HK-2 (cell line): ENCODE measurements around the gene ANP32A.

Experiments
- DNase-seq: peaks from one replicate; pipeline ENCODE4 v3.0.0-alpha.2; 2018; ENCODE audit not compliant: unreplicated experiment

Gene ANP32A

DNA sequence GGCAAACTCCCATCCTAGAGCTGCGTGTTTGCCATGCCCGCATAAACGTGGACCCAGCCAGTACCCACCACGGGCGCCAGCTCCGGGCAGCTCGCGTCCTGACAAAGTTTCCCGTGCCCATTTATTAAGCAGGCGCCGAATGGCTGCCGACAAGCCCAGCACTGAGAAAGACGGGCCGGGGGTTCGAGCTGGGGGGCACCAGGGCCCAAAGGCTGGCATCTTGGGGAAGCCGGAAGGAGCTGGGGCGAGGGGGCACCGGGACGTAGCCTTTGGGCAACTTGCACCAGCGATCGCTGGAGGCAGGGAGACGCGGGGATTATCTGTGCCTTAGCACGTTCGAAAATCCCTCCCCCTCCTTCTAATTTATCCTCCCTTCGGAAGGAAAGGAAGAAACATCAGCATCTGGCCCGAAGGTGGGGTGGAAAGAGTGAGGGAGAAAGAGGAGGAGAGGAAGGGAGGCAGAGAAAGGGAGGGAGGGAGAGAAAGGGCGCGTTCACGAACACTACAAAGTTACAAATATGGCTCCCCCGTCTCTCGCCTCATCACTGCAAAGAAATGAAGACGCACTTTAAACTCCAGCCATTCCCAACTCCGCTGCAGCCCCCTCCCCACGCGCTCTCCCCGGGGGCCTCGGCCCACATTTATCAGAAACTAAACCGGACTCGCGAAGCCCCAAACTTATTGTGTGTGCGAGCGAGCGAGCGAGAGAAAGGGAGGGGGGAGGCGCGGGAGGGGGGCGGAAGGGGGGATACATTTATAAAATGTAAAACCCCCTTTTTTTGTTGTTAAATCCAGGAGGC lies 1.0 kb downstream of the ANP32A start:
- peak; percentile 42 for DNase-seq

DNA sequence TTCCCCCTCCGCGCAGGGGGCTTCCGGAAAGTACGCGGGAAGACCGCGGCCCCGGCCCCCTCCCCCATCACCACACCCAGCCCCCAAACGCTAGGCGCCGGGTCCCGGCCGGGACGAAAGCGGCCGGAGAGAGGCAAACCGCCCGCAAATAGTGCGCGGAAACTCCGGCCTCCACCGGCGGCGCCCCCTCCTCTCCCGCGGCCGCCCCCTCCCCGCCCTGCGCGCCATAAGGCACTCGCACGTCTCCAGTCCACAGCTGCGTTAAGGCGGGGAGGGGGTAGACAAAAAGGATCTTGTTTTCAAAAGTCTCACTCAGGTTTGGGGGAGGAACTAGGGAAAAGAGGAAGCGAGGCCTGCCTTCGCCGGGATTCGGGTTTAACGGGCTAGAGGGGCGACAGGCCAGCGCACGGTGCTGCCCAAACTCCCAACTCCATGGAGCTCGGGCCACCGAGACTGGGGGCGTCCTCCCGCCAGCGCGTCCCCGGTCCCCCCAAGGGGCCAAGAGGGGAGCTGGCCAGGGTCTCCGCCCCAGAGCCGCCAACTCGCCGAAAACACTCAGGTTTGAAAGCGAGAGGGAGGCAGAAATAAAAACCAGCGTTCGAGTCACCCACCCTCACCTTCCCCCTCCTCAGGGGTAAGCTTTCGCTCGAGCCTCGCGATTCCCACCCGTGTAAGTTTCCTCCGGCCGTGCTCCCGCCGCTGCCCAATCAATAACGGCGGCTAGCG lies 1.8 kb downstream of the ANP32A start:
- peak; percentile 49 for DNase-seq

DNA sequence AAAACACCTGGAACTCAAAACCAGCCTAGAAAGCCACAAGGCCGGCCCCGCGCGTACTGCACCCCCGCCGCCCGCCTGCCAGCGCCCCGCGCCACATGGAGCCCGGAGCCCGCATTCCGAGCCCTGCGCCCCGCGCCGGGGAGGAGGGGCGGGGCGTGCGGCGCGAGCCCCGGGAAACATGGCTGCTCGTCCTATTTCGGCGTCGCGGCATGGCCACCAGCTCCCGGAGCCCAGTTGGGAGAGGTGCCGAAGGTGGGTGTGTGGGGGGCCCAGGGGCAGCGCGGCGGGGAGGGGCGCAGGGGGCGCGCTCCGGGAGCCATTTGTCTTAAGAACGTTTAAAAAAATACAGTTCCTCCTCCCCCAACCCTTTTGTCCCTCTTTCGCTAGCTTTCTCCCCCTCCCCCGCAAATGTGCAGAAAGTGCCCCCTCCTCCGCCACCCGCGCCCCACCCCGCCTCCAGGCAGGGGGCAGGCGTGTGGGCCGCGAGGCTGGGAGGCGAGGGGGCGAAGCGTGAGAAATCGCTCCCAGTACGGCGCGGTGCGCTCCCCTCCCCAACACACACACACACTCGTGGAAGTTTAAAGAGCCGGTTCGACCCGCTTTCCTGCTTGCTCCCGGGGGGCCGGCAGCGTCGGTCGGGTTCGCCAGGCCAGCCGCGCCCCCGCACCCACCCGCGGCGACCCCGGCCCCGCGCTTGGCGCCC lies 2.5 kb downstream of the ANP32A start:
- DNase-seq = peak; percentile 63

DNA sequence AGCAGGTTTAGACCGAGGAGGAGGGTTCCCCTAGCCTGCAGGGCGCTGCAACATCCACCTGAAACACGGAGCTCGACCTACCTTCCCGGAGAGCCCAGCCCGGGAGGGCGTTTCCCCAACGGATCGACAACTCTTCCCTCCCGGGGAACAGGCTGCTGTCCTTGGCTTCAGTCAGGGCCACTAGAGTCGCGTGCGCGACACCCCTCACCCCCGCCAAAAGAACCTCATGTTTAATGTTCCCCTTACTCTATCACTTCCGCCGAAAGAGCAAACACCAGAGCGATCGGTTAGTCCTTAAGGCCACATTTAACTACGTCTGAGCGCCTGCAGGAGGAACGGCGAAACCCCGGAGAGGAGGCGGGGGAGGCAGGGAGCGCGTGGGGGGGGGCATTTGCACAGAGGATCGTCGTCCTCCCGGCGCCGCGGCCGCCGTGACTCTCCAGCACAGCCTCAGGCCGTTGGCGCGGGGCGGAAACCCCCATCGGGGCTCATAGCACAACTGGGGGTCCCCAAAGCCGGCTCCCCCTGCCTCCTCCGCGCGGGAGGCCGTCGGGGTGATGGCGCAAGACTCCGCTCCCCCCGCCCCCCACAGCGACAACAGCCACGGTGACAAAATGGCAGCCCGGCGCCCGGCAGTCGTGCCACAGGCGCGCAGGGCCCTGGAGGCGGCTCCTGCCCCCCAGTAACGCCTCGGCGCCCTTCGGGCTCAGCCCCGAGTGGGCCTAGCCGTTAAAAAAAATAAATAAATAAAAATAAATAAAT lies 3.2 kb downstream of the ANP32A start:
- DNase-seq = peak; percentile 60

DNA sequence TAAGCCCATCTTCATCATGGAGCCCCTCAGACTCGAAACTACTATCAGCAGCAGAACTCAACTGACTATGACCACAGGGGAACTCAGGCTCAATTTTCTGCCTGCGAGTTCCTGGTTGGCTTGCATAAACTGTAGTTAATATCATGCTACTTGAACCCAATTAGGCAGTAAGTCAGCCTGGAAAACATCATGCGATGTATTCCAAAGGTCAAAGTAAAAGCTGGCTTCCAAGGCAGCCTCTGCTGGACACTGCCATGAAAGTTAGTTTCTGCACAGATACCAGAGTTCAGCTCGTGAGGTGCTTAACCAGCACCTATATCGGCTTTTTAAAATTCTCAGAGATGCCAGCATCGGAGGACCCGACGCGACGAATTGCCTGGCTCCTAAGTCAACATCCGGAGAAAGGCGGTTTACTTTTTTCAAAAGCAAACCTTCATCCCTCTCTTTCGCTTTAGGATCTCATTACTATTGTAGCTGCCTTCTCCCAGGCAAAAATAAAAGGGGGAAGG lies 3.8 kb downstream of the ANP32A start:
- no peak for DNase-seq

DNA sequence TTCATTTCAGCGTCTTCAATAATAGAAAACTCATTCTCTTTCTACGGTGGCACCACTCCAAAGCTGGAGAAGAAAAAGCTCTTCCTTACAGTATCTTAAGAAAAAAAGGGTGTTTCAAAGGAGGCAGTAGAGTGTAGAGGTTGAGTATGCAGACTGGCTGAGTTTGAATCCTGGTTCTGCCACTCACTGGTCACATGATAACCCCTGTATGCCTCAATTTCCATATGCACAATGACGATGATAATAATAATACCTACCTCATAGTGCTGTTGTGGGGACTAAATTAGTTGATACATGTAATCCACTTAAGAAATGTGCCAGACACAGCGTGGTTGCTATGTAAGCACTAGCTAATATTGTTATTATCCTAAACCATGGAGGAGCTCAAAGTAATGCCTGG lies 4.5 kb downstream of the ANP32A start:
- DNase-seq = no peak

DNA sequence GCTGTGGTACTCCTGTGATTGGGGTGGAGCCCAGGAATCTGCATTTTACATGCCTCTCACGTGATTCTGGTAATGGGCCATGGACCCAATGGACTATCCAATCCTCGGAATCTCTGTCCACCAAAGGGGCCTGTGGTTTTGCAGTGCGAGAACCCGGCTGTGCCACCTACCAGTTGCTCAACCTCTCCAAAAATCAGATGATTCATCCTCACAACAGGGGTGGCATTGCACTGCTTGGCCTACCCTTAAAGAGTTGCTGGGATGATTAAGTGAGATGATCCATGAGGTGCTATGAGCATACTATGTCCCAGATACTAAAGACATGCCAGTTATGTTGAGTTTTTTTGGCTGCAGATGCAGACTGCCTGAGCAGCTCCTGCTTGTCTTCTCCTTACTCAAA lies 5.1 kb downstream of the ANP32A start:
- DNase-seq = no peak

DNA sequence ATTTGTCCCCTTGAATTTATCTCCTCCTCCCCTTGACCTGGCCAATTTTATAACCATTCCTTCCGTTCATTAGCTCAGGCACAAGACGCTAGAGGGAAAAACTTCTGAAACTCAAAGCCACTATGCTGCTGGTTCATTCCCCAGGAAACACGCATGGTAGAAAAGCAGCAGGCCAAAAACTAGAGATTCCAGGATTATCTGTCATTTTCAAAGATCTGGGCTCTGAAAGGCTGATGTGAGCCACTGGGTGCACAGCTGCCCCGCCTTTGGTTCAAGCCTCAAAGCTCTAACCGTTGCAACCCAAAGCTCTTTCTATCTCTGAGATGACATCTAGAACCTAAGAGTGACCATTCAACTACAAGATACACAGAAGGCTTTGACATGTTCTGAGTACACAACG lies 6.1 kb downstream of the ANP32A start:
- DNase-seq = no peak

DNA sequence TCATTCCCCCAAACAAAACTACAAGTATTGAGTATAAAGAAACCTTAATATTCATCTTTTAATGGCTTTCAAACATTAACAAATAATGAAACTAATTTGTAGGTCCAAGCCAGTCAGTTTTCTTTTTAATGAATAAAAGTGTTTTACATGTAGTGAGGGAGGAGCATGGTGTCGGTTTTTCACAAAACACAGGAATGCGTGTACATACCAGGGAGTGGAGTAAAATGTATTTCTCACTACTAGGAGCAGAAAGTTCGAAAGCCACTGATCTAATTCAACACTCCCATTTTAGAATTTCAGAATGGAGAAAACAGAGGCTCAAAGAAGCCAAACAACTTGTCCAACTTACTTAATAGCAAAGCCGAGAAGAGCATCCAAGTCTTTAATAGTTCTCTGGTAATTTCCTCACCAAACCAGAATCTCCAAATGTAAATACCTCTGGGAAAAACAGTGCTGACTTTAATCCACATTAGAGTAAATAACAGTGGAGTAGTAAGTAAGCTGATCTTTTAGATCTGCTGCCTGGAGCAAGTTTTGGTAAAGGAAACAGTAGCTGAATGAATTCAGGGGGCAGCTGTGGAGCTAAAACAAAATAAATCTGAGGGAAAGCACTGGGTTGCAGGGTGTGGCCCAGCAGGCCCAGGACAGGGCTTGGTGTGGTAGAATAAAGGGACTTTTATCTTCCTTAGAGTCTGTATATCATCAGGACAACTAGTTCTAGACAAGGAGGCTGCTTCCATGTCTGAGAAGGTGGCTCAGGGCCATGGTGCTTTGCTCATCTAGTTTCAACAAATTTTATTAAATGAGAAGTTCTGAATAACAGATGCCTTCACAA lies 7.9 kb downstream of the ANP32A start:
- DNase-seq = no peak

DNA sequence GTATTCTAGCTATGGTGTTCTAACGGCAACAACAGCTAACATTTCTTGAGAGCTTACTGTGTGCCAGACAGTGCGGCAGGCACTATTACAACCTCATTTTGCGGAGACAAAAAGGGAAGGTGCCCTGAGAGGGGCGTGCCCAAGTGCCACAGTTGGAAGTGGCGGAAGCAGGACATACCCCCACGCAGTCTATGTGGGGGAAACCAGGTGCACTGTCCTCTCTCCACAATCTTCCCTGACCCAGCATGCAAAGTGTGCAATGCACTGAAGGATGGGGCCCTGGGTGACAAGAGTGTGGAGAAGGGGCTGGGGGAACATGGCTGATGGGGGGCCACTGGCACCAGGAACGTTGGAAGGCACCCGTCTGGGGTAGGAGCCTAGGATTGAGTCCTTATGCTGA lies 8.6 kb downstream of the ANP32A start:
- DNase-seq = no peak

DNA sequence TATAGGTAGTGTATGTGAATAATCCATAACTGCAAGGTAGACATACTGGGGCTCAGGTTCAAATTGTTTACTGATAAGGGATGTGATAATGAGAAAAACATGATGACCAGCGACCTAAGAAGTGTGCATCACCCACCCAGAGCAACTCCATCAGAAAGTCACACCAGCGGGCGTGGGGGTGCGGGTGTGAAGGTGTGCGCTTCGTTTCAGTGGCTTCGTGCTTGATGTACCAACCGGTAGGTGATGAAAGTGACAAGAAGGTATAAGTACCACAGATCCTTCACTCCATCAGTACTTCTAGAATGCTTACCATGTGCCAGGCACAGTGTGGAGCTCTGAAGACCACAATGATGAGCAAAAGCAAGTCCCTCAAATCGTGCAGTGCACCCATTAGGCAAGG lies 11.2 kb downstream of the ANP32A start:
- no peak for DNase-seq

DNA sequence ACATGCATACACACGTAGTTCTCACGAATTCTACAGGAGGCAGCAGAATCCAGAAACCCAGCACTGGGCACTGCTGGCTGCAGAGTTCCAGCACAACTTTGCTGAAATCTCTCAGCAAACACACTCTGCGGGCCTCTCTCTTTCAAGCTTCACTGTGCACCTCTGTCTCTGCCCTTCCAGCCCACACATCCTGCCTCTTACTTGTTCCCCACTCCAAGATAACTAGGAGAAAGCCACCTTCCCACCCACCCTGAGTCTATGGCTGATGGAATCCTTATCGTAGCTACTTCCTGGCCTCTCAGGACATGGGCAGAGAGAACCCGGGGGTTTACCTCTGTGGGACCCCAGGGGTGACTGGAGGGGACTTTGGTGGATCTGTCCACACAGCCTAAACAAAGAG lies 11.9 kb downstream of the ANP32A start:
- no peak for DNase-seq

DNA sequence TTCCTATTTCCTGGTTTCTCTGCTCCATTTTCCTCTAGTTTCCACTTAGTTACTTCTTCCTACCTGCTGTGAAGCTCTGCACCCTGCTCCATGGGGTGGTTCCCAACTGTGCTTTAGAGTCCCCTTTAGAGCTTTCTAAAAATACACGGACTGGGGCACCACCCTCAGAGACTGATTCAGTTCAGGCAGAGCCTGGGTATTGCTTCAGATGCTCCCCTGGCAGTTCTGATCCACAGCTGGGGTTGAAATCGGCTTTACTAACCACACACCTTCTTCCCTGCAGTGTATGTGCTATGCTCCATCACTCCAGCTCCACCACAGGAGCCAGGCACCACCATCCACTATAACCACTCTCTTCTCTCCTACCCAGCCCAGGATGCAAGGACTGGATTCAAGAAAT lies 12.6 kb downstream of the ANP32A start:
- DNase-seq = no peak

DNA sequence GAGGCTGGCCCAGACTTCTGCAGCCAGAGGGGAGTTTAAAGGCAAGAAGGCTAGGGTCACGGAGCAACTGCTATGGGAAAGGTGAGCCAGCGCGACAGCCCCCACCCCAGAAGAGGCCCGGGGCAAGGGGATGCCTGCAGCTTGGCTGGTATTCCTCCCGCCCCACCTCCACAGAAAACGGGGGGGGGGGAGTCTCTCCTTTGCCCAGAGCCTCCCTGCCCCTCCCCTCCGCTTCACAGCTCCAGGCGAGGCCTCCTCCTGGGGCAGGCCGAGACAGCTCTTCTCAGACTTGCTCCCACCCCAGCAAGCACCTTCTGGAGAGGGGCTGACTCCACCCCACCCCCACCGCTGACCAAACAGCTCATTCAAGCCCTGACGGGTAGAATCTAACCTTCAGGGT lies 13.4 kb downstream of the ANP32A start:
- no peak for DNase-seq

DNA sequence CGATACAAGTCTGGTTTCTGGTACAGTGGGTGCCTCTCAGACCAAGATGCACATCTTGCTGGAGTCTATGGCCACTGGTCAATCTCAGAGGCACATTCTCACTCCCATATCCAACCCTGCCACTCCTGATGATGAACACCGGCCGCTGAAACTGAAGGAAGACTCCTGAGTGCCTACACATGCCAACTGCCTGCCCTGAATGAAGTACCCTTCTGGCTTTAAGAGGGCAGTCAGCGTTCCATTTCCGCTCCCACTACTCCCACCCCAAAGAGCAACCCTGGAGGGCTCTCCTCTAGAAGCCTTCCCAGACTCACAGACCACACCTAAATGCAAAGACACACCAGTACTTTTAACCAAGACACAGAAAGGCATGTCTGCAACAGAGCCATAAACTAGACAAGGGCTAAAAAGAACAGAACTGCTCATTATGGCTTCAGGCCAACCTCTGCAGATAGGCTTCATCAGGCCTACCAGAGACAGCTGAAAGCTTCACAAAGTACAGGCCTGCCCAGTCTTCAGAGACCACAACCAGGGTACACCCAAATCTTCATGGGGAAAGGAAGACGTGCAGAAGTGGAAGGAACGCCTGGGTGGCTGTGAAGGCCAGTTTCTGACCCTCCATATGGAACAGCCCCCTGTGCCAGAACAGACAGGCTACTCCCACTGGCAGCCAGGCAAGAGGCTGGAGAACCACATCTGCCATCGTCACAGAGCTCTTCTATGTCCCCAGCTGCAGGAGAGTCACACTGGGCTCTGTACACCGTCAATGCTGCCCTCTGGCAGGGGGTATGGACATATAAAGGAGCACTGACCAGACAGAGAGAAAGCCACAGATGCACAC lies 14.3 kb downstream of the ANP32A start:
- no peak for DNase-seq

DNA sequence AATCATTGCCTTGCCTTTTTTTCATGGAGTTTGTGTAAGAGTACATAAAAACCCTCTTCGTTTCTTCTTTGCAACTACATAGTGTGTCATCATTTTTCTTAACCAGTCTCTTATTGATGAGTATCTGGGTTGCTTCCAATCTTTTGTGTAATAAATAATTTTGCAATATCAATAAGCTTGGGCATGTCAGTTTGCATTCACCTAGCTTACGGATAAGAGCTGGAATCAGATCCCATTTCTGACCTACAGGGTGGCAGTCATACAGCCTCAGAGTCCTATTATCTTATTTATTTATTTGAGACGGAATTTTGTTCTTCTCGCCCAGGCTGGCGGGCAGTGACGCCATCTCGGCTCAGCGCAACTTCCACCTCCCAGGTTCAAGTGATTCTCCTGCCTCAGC lies 18.3 kb downstream of the ANP32A start:
- no peak for DNase-seq

DNA sequence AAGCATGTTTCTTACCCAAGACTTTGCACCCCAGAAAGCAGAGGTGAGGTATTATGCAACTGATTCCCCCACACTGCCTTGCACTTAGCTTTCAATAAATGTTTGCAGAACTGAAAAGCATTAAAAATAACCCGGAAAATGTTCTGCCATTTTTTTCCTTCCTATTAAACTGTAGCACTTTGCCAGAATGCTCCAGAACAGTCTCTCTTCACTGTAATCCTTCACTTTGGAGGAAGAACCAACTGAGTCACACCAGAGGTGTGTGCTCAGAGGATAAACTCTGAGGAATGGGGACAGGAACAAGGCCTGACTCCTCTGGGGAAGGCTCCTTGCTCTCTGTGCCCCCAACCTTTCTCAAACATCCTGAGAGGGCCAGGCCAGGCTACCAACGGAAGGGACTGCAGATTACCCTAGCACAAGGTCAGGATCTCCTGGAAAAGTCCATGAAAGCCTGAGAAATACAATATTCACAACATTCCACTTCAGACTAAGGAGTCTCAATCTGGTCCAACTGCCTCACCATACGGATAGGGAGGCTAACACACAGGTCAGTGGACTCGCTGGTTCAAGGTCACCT lies 19.0 kb downstream of the ANP32A start:
- no peak for DNase-seq

DNA sequence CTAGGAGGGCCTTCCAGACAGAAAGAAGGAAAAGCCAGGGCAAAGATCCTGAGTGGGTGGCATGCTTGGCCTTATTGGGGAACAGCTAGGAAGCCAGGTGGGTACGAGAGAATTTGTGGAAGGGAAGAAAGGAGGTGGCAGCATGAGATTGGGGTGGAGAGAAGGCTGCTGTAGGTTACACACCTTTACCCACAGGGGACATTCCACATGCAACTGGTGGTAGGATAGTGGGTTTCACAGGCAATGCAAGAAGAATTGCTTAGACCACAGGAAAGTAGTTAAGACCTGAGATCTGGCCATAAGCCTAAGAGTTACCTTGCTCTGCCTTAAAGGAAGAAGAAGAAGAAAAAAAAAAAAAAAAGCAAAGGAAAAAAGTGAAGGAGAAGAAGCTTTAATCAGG lies 19.8 kb downstream of the ANP32A start:
- no peak for DNase-seq

DNA sequence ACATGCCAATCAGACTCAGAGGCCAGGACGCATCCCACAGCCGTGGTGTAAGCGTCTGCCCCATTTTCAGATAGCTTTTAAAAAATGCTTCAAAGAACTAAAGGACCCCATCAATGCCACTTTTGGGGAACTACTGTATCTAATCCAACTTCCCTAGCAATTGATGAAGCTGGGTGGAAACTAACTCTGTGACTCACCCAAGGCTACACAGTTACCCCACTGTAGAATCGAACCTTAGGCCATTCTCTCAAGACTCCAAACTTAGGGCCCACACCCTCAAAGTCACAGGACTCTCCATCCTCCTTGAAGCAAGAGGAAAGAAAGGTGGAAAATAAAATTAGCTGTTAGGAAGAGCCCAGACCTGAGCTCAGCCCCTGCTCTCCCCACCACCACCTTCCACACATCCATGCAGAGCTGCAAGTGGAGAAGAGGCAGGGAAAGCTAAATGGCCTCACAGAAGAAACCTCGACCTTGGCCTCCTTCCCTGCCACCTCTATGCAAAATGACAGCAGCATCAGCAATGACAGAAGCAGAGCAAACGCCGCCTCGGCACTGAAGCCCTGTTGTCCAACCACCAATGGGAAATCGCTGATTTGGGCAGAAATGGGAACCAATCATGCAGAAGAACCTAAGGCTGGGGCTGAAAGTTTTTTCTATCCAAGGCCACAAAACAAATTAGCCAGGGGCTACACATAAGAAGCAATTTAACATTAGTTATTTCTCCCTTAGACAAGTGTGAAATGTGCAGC lies 22.2 kb downstream of the ANP32A start:
- no peak for DNase-seq
